Measurements from ENCODE around the gene RAD51D.
A peak's percentile ranks its signal among the peaks of the same experiment; 100 is the strongest.
"Not testable (repeated sequence)": the region's sequence is repeated elsewhere in the genome, so short reads cannot be mapped to it uniquely, and the experiment has no call there.

RAD51D gene

GRCh38 chr17:35119370-35120165 lies at the start of gene RAD51D:
Gene RAD51D, minus strand, starts transcription at chr17:35119860. Its CDS starts 247 bp downstream, at chr17:35119613.
- peak; percentile 57 for DNase-seq

- DNase-seq, result no peak
Measured at GRCh38 chr17:35167666-35168065, 48.0 kb upstream of the RAD51D start.

DNA sequence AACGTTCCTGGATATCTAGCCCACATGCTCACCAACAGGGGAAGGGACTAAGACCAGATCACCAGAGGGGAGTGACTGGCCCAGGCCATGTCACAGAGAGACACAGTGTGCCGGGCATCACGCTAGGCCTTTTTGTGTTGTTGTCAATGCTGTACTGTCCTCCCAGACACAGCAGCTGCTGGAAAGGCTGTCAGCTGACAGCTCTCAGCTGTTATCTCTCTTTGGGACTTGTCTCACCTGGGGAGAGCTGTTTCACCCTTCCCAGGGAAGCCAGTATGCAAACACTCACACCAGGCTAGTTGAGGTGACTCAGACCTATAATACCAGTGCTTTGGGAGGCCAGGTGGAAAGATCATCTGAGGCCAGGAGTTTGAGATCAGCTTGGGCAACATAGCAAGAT lies 47.4 kb upstream of the RAD51D start:
- no peak for DNase-seq

- DNase-seq, result no peak
Measured at GRCh38 chr17:35166526-35166925, 46.9 kb upstream of the RAD51D start.

DNA sequence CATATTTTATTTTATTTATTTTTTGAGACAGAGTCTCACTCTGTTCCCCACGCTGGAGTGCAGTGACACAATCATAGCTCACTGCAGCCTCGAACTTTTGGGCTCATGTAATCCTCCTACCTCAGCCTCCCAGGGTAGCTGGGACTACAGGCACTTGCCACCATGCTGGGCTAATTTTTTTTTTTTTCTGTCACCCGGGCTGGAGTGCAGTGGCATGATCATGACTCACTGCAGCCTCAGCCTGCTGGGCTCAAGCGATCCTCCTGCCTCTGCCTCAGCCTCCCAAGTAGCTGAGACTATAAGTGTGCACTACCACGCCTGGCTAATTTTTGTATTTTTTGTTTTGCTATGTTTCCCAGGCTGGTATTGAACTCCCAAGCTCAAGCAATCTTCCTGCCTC lies 45.1 kb upstream of the RAD51D start:
- no peak for DNase-seq

DNA sequence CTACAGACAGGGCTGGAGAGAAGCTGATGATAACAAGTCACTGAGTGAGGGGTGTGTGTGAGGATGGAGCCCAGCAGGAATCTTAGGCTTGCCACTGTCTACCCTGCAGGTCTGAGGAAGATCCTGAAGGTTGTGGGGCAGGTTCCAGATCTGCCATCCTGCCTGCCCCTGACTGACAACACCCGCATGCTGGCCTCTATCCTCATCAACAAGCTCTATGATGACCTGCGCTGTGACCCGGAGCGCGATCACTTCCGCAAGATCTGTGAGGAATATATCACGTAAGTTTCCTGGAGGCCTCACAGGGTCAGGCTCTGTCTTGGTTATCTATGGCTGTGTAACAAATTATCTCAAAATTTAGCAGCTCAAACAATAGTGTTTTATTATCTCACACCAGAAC lies 44.2 kb upstream of the RAD51D start:
- no peak for DNase-seq

- no peak for DNase-seq
Measured at GRCh38 chr17:35162755-35163154, 43.1 kb upstream of the RAD51D start.

DNA sequence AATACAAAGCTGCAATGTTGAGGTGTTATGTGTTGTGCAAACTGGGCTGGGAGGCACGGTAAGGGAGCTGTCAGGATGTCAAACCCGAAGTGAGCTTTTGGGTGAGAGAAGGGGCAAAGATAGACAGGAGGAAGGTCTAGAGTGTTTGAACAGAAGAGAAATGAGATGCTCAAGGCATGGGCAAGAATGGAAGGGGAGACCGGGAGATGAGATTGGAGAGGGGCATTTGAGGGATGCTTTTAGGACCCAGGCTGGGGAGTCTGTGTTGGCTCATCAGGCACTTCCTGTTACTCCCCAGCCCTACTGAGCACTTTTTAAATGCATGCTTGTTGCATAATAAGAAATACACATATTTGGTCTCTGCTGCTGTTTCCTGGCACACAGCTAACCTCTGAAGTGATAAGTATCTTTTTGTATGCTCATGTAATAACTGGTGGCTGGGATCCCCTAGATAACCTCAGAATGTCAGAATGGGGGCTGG lies 41.7 kb upstream of the RAD51D start:
- DNase-seq, result no peak

- no peak for DNase-seq
Measured at GRCh38 chr17:35160354-35161201, 40.9 kb upstream of the RAD51D start.

GRCh38 chr17:35159940-35160339 lies 40.3 kb upstream of the RAD51D start:
- no peak for DNase-seq

- no peak for DNase-seq
Measured at GRCh38 chr17:35155246-35155645, 35.6 kb upstream of the RAD51D start.

DNA sequence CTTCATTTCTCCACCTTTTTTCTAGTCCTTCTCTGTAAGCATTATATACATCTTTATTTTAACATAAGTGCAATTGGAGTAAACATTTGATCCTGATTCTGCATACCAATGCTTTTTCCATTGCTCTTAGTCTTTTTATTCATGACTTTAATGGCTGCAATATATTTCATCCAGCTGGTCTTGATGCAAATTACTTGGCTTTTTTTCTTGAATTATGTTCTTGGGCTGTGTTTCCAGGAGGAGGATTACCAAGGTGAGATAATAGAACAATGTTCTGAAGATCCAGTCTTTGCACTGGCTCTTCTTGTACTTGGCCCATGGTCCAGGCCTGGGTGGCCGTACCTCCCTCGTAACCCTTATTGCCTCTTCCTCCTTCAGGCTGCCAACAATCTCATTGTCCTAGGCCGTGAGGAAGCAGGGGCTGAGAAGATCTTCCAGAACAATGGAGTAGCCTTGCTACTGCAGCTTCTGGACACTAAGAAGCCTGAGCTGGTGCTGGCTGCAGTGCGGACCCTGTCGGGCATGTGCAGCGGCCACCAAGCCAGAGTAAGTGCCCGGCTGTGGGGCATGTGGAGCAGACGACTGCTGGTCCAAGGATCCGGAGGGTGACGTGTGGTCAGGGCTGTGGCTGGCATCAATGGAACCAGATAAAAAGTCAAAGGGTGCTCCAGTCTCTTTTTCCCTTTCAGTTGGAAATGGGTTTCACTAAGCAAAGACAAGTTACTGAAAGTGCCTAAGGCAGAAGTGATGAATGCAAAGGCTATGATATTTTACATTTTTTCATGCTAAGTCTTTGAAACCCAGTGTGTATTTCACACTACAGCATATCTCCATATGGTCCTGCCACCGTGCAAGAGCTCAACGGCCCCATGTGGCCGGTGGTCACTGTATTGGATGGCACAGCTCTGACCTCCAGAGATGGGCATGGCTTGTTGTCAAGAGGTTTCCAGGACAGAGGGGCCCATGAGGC lies 34.8 kb upstream of the RAD51D start:
- no peak for DNase-seq

- DNase-seq, result no peak
Measured at GRCh38 chr17:35152421-35153140, 32.9 kb upstream of the RAD51D start.

DNA sequence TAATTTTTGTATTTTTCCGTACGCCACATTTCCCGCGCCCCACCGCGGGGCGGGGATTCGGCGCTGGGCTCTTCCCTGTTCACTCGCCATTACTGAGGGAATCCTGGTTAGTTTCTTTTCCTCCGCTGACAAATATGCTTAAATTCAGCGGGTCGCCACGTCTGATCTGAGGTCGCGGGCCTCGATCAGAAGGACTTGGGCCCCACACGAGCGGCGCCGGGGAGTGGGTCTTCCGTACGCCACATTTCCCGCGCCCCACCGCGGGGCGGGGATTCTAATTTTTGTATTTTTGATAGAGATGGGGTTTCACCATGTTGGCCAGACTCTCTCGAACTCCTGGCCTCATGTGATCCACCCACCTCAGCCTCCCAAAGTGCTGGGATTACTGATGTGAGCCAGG lies 31.4 kb upstream of the RAD51D start:
- not testable (repeated sequence) for DNase-seq

- DNase-seq, result no peak
Measured at GRCh38 chr17:35149941-35150340, 30.3 kb upstream of the RAD51D start.

- DNase-seq, result no peak
Measured at GRCh38 chr17:35148144-35148543, 28.5 kb upstream of the RAD51D start.

DNA sequence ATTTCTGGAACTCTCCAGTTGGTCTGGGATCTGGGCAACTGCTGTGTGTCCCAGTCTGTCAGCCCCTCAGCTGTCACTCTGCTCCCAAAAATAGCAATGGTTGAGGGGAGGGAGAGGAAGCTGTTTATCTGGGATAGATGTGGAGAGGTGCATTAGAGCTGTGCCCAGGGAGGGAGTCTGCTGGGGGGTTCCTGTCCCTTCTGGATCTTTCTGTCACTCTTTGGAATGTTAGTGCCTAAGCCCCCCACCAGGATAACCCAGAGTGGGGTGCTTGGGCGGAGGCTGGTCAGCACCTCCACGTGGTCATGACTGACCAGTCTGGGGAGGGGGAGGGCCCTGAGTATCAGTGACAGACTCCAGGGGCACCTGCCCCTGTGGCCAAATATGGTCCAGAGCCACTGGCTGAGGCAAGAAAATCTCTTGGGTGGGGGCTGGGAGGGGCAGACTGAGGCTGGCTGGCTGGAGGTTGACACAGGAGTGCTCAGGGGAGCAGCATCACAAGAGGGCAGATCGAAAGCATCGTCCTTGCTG lies 27.8 kb upstream of the RAD51D start, which contains the start of gene UNC45B:
TSS of gene UNC45B (plus strand) at position 443 of the 531 bp plus-strand sequence. CDS start 447 bp downstream, outside the sequence.
- no peak for DNase-seq

- DNase-seq, result no peak
Measured at GRCh38 chr17:35146214-35146833, 26.7 kb upstream of the RAD51D start.

- no peak for DNase-seq
Measured at GRCh38 chr17:35144840-35145239, 25.2 kb upstream of the RAD51D start.

DNA sequence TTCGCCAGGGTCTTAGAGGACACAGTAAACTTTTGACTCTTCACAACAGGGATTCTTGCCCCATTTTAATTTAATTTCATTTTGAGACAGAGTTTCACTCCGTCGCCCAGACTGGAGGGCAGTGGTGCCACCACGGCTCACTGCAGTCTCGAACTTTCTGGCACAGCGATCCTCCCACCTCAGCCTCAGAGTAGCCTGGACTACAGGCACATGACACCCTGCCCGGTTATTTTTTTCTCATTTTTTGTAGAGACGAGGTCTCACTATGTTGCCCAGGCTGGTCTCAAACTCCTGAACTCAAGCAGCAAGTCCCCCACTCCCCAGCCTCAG lies 22.8 kb upstream of the RAD51D start:
- DNase-seq, result no peak

Measured in NCI-H2227 treated with DMSO at 0.1 percent for 48 hours (cell line).